C4-2B (cell line): ENCODE data around the gene DCUN1D4.

Experiments used
- CTCF ChIP-seq: fragments of 450-650 bp; conservative IDR thresholded peaks from 2 replicates; pipeline ENCODE4 v1.5.1; 2017; ENCODE audit warnings: mild to moderate bottlenecking
- ZFX ChIP-seq: fragments of 450-650 bp; IDR thresholded peaks from 2 replicates; pipeline ENCODE4 v1.6.1; 2017

GRCh38 chr4:51842554-51843308, at the start of gene DCUN1D4:
- no peak; the same call in 1 of the 2 replicates for TF ChIP-seq CTCF
- no peak for TF ChIP-seq ZFX
